Fibroblast of mammary gland (primary cell): ENCODE measurements around the gene USH2A.
"Not testable (repeated sequence)": the region's sequence is repeated elsewhere in the genome, so short reads cannot be mapped to it uniquely, and the experiment has no call there.

Source experiments
- DNase-seq: peaks from one replicate; pipeline ENCODE4 v3.0.0-alpha.2; 2010; ENCODE audit warnings: low read depth
- H3K4me3 ChIP-seq: 2 replicates; pipeline ENCODE4 v1.5.1; 2011; ENCODE audit warnings: low read depth, mild to moderate bottlenecking, low read length, moderate library complexity; ENCODE audit not compliant: control insufficient read depth
- CTCF ChIP-seq: conservative IDR thresholded peaks from 2 replicates; pipeline ENCODE4 v1.5.1; 2011; ENCODE audit warnings: low read depth, low read length, inconsistent platforms; ENCODE audit not compliant: control insufficient read depth, insufficient read depth

Gene USH2A

DNA sequence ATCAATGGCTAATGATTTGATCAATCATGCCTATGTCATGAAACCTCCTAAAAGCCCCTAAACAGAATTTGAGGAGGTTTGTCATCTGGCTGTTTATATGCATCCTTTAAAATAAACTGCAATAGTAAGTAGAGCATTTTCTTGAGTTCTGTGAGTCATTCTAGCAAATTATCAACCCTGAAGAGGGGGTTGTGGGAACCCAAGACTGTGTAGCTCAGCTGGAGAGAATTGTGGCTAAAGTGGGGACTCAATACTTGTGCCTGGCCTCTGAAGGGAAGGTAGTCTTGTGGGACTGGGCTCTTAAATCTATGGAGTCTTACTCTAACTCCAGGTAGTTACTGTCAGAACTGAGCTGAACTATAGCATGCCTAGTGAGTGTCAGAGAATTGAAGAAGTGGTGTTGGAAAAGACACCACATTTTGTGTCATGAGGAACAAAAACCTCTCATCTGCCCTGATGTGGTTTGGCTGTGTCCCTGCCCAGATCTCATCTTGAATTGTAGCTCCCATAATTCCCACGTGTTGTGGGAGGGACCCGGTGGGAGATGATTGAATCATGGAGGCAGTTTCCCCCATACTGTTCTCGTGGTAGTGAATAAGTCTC lies 402.4 kb downstream of the USH2A start:
- no peak for TF ChIP-seq CTCF
- DNase-seq = no peak

DNA sequence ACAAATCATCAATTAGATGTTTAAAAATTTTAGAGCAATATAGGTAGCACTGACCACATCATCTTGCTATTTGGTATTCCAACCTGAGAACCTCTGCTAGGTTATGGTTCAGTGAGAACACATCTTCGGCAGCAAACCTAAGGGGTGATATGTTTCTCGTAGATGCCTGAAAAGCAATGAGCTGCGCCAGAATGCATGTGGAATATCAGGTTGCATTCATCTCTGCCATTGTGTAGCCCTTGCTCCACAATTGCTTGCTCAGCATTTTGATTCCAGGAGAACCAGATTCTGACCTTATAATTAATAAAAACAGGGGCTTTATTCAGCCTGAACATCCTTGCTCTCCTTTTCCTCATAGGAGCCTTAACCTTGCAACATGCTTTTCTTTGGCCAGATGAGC lies 408.1 kb downstream of the USH2A start:
- DNase-seq = no peak
- H3K4me3 ChIP-seq = no peak overlapping the region
- TF ChIP-seq CTCF = no peak

More for the DNA sequence above, 402.4 kb downstream of the USH2A start:
- H3K4me3 ChIP-seq = no peak overlapping the region

DNA sequence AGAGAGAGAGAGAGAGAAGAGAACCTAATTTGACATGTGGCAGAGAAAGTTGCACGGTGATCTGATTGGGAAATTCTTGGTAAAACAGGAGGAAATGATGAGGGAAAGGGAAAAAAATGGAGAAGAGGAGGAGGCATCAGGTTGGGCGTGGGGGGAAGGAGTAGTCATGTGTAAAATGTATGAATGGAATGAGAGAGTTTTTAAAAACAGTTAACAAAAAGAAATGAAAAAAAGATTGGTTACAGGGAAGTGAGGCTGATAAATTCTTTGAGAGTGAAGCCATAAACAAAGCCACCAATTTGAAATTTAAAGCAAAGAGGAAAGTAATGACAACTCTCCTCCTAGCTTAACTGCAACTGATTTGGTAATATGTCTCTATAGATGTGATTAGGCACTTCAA lies 409.2 kb downstream of the USH2A start:
- no peak overlapping the region for H3K4me3 ChIP-seq
- no peak for DNase-seq
- TF ChIP-seq CTCF = no peak

GRCh38 chr1:216009456-216009855 lies 413.8 kb downstream of the USH2A start:
- DNase-seq, H3K4me3 ChIP-seq: not testable (repeated sequence)

DNA sequence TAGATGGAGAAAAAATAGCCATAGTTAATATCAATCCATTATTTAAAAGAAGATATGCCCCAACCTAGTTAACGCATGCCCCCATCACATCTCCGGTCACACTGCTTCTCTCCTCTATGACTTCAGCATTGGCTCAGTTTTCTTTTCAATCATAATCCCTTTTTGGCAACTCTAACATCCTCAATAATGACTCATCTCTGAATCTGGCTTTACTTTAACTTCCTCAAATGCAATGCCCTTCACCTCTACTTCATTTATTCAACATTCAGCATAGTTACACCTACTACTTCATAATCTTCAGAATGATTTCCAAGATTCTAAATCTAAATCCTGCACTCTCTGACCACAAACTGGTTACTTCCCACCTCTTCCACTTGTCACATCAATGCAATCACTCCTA lies 417.3 kb downstream of the USH2A start:
- no peak overlapping the region for H3K4me3 ChIP-seq
- TF ChIP-seq CTCF = no peak
- DNase-seq = peak; percentile 49

DNA sequence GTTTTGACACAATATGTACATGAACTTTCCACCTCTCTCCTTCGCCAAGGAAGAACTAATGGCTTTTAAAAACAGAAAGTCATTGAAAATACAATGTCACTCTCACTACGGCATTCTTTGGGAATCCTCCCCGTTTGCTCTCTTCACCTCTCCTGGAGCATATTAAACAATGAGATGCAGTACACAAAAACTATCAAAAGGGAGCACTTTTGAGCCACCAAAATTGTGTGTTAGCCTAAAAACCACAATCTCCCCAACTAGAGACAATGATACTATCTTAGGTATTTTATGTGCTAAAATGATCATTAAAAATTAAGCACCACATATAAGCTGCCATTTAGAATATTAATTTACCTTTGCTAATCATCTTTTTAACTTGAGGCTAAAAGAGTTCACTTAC lies 430.6 kb downstream of the USH2A start:
- DNase-seq = peak; percentile 26
- peak; percentile 42 for TF ChIP-seq CTCF
- no peak overlapping the region for H3K4me3 ChIP-seq

DNA sequence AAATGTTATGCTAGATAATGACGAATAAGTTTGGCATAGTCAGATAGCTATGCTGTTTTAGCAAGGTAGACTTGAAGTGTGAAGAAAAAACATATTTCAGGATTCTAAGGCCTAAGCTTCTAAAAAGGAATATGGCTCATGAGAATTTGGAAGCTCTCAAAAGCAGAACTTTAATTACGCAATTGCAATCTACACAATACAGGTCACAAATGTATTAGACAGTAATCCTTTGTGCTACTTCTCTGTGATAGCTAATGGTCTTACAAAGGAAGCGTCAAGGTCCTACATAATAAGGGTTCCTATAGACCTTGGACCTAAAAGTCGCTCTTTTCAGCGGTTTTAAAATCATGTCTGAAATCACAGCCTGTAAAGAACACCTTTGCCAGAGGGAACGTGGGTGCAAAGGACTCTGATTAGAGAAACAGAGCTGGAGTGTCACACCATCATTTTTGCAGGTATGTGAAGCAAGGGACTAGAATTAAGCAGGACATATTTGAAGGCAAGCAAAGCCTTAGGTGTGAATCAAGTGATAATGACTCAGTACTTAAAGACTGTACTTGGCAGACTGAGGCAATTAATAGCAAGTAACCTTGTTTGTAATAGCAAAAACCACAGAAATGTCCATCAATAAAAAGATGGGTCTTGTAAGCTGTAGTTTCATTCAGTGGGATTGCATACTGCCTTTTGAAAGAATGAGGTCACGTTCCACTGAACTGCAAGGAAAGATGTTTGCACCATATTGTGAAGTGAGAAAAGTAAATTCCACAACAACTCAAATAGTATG lies 436.0 kb downstream of the USH2A start:
- no peak for DNase-seq
- H3K4me3 ChIP-seq = no peak overlapping the region
- no peak for TF ChIP-seq CTCF
